ENCODE results near the gene PPP2R5D. TPM values are rescaled to one million over a fixed set of nuclear protein-coding genes. Genes with fewer than 3 reads are reported as not detected.
"Not testable (repeated sequence)": the region's sequence is repeated elsewhere in the genome, so short reads cannot be mapped to it uniquely, and the experiment has no call there.

Gene PPP2R5D
- total RNA-seq, 6 experiments from 2014 or later = 37.7 to 50.7 (median 43.4) TPM

DNA sequence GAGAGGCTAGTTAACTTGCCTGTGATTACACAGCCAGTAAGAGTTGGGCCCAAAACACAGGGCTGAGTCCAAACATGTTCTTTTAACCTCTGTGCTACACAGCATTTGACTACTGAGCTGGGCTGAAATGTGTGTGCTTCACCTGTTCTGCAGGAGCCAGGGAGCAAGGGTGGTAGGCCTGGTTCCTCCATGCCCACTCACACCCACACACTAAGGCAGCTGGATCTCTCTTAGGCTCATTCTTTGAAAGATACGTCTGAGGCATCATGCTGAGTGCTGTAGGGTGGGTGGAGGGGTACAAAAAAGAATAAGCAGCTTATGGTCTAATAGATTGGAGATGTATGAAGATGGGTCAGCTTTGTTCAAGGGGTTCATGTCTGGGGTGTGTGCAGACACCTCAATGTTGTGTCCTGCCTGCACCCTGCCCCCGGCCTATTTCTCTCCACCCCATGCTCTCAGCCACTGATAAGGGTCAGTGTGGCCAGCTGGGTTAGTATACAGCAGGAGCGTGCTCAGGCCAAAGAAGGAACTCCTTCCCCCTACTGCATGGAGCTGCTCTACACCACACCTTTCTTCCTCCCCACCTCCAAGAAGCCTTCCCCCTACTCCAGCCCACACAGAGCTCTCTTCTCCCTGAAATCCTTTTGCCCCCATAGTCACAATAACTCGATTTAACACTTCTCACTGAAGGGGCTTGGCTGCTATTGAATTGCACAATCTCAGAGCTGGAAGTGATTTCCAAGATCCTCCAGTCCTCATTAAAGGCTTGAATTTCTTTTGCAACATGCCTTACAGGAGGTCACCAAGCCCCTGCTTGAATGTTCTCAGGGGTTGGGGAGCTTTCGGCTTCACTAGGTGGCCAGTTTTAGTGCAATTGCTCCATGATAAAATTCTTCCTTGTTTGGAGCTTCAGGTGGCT lies 3.4 kb downstream of the PPP2R5D start:
- Mint-ChIP-seq H3K4me3 (no peak overlapping the region), H3K36me3 (ENCODE audit: low read depth) (peaks cover 28% of the 10 kb centered on the region), H3K4me1 (ENCODE audit: low read depth) (peaks cover 43% of the 10 kb centered on the region), H3K27ac (peak overlapping the region; percentile 19; the same call in 1 of the 2 replicates), H3K27me3 (ENCODE audit: insufficient read depth) (peaks cover 2% of the 10 kb centered on the region; the same call in 1 of the 2 replicates), H3K9me3 (no peaks in the 10 kb centered on the region)
- no peak for DNase-seq
- TF ChIP-seq, protein P1, sequence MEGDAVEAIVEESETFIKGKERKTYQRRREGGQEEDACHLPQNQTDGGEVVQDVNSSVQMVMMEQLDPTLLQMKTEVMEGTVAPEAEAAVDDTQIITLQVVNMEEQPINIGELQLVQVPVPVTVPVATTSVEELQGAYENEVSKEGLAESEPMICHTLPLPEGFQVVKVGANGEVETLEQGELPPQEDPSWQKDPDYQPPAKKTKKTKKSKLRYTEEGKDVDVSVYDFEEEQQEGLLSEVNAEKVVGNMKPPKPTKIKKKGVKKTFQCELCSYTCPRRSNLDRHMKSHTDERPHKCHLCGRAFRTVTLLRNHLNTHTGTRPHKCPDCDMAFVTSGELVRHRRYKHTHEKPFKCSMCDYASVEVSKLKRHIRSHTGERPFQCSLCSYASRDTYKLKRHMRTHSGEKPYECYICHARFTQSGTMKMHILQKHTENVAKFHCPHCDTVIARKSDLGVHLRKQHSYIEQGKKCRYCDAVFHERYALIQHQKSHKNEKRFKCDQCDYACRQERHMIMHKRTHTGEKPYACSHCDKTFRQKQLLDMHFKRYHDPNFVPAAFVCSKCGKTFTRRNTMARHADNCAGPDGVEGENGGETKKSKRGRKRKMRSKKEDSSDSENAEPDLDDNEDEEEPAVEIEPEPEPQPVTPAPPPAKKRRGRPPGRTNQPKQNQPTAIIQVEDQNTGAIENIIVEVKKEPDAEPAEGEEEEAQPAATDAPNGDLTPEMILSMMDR (IDR thresholded peaks at IDR 0.05) = no peak

DNA sequence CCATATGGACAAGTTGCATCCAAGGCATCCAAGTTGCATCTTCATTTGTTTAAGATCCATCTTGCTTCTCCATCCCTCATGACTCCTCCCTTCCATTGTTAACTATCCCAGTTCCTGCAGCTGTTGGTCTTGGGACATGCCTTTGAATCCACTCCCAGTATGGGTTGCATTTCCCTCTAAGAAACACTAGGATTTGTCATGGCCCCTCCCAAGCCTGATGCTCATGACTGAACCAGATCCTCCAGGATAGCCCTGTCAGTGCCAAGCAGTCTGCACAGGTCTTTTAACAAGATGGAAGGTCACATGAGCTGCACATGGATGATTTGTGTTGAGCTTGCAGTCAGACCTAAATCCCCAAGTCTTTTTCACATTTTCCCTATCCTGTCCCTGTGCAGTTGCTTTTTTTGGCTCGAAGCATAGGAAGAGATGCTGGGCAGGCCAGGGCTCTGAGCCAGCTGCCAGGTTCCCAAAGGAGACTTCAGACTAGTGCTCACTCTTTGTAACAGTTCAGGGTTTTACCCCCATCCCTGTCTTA lies 4.2 kb downstream of the PPP2R5D start:
- peak; percentile 36 for DNase-seq
- Mint-ChIP-seq H3K9me3 (no peaks in the 10 kb centered on the region), H3K27ac (peak overlapping the region; percentile 19; the same call in 1 of the 2 replicates), H3K4me1 (ENCODE audit: low read depth) (peaks cover 46% of the 10 kb centered on the region), H3K27me3 (ENCODE audit: insufficient read depth) (peaks cover 2% of the 10 kb centered on the region; the same call in 1 of the 2 replicates), H3K36me3 (ENCODE audit: low read depth) (peaks cover 31% of the 10 kb centered on the region), H3K4me3 (no peak overlapping the region)
- TF ChIP-seq, protein P1 (IDR thresholded peaks at IDR 0.05) = no peak

DNA sequence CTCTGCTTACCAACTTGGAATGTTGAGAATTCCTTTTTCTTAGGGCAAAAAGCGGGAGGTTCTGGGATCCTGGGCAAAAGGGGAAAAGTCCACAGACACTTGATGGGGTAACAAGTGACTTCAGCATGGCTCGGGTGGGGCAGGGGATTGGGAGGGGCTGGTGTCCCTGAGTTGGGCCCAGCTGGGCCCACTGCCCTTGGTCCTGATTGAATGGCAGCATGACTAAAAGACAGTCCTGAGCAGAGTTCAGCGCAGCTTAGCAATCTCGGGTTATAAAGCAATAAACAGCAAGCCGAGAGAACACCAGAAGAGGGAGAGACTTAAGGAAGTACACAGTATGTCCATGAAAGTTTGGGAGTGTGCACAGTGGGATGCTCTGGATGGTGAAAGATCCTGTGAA lies 5.6 kb downstream of the PPP2R5D start:
- H3K9me3 Mint-ChIP-seq = no peaks in the 10 kb centered on the region
- TF ChIP-seq, protein P1 (IDR thresholded peaks at IDR 0.05) = no peak
- peaks cover 33% of the 10 kb centered on the region for H3K36me3 Mint-ChIP-seq (ENCODE audit: low read depth)
- H3K4me3 Mint-ChIP-seq = no peak overlapping the region
- peaks cover 43% of the 10 kb centered on the region for H3K4me1 Mint-ChIP-seq (ENCODE audit: low read depth)
- no peak overlapping the region for H3K27ac Mint-ChIP-seq
- peaks cover 2% of the 10 kb centered on the region; the same call in 1 of the 2 replicates for H3K27me3 Mint-ChIP-seq (ENCODE audit: insufficient read depth)
- no peak for DNase-seq

DNA sequence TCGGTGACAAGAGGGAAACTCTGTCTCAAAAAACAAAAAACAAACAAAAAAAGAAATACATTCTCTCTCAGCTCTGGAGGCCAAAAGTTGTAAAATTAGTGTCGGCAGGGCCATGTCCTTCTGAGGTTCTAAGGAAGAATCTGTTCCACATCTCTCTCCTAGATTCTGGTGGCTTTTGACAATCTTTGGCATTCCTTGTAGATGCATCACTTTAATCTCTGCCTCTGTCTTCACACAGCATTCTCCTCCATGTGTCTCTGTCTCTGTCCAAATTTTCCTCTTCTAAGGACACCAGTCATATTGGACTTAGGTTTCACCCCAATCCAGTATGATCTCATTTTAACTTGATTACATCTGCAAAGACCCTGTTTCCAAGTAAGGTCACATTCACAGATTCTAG lies 9.1 kb downstream of the PPP2R5D start:
- Mint-ChIP-seq H3K27me3 (ENCODE audit: insufficient read depth) (no peaks in the 10 kb centered on the region), H3K9me3 (no peaks in the 10 kb centered on the region), H3K4me3 (no peak overlapping the region; the same call in 1 of the 2 replicates), H3K27ac (peak overlapping the region; percentile 40; the same call in 1 of the 2 replicates), H3K36me3 (ENCODE audit: low read depth) (peaks cover 14% of the 10 kb centered on the region), H3K4me1 (ENCODE audit: low read depth) (peaks cover 11% of the 10 kb centered on the region)
- TF ChIP-seq, protein P1 (IDR thresholded peaks at IDR 0.05) = no peak
- no peak for DNase-seq

DNA sequence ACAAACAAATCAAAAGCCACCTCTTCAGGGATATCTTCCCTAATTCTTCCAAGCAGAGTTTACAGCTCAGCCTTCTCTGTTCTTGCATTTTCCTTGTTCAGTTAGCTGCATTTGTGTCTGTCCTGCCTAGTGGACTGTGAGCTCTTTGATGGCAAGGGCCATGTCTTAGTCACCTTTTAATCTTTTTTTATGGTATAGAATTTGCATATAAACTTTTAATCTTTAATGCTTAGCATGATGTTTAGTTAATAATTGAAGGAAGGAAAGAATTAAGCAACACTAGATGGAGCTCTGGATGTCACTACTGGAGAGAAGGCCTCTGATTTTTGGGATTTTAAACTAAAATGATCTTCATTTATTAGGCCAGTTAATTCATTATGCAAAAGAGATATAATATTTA lies 12.1 kb downstream of the PPP2R5D start:
- H3K4me1 Mint-ChIP-seq (ENCODE audit: low read depth) = peaks cover 7% of the 10 kb centered on the region
- TF ChIP-seq, protein P1 (IDR thresholded peaks at IDR 0.05) = no peak

DNA sequence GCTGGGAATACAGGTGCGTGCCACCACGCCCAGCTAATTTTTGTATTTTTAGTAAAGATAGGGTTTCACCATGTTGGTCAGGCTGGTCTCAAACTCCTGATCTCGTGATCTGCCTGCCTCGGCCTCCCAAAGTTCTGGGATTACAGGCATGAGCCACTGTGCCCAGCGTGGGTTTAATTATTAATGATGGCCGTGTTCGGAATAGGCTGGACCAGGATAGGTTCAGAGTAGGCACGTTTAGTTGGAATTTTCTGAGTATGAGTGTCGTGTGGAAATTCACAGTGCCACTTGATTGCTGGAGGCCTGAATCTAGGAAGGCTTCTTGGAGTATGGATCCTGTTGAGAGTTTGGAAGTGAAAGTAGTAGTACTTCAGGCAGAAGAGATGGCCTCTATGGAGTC lies 13.8 kb downstream of the PPP2R5D start:
- H3K9me3 Mint-ChIP-seq; H3K27ac Mint-ChIP-seq; H3K36me3 Mint-ChIP-seq (ENCODE audit: low read depth); H3K4me3 Mint-ChIP-seq; H3K27me3 Mint-ChIP-seq (ENCODE audit: insufficient read depth); DNase-seq; H3K4me1 Mint-ChIP-seq (ENCODE audit: low read depth): not testable (repeated sequence)

More for the DNA sequence above, 12.1 kb downstream of the PPP2R5D start:
- Mint-ChIP-seq H3K27me3 (ENCODE audit: insufficient read depth) (no peaks in the 10 kb centered on the region), H3K4me3 (no peak overlapping the region), H3K9me3 (no peaks in the 10 kb centered on the region), H3K27ac (peak overlapping the region; percentile 58), H3K36me3 (ENCODE audit: low read depth) (peaks cover 5% of the 10 kb centered on the region; the same call in 1 of the 2 replicates)
- DNase-seq = no peak
